HFF-Myc (cell line): ENCODE measurements around the gene MYO9A.

ENCODE experiments used
- DNase-seq: peaks from one replicate; pipeline ENCODE4 v3.0.0-alpha.2; 2011; ENCODE audit warnings: low read depth; ENCODE audit errors: extremely low read depth
- H3K4me3 ChIP-seq: replicated peaks from 2 replicates; pipeline ENCODE4 v1.5.1; 2011; ENCODE audit warnings: low read depth, mild to moderate bottlenecking, control low read depth, low read length
- CTCF ChIP-seq: IDR thresholded peaks from 2 replicates; pipeline ENCODE4 v1.5.1; 2012; ENCODE audit warnings: mild to moderate bottlenecking, low read depth, low read length, control low read depth; ENCODE audit errors: missing control alignments

The MYO9A gene

GRCh38 chr15:72161361-72162132, 43.6 kb upstream of the MYO9A start:
- TF ChIP-seq CTCF: no peak
- DNase-seq: no peak
- no peak overlapping the region for H3K4me3 ChIP-seq

DNA sequence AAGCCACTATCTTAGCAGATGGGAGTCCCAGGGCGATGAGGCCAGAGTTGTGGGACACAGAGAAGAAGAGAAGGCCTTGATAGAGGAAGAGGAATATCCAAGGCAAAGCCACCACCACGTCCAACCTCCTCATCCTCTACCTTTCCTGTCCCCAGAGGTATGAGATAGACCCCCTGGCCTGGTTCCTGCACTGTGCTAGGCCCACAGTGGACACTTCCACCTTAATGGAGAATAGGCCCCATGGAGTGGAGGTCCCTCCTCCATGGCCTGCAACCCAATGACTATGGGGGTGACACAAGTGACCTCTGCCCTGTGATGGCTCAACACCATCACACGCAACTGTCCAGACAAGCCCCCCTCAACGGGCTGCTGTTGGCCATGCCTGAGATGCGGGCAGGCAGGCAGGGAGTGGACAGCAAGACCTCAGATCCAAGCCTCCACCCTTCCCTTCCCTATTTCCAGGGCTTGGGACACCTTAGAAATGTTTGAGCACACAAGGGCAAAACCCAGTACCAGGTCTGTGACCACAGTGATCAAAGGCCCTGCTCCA, 42.8 kb upstream of the MYO9A start:
- no peak for DNase-seq
- no peak overlapping the region for H3K4me3 ChIP-seq
- TF ChIP-seq CTCF: no peak

DNA sequence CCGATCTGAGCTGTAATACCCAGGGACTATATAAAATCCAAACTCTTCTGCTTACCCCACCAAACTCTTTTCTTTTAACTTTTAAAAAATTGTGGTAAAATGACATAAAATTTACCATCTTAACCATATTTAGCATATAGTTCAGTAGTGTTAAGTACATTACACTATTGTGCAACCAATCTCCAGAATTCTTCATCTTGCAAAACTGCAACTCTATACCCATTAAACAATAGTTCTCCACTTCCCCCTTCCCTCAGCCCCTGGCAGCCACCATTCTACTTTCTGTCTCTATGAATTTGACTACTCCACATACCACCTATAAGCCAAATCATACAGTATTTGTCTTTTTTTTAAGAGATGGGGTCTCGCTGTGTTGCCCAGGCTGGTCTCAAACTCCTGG, 39.0 kb upstream of the MYO9A start:
- no peak for TF ChIP-seq CTCF
- H3K4me3 ChIP-seq: no peak overlapping the region
- no peak for DNase-seq

DNA sequence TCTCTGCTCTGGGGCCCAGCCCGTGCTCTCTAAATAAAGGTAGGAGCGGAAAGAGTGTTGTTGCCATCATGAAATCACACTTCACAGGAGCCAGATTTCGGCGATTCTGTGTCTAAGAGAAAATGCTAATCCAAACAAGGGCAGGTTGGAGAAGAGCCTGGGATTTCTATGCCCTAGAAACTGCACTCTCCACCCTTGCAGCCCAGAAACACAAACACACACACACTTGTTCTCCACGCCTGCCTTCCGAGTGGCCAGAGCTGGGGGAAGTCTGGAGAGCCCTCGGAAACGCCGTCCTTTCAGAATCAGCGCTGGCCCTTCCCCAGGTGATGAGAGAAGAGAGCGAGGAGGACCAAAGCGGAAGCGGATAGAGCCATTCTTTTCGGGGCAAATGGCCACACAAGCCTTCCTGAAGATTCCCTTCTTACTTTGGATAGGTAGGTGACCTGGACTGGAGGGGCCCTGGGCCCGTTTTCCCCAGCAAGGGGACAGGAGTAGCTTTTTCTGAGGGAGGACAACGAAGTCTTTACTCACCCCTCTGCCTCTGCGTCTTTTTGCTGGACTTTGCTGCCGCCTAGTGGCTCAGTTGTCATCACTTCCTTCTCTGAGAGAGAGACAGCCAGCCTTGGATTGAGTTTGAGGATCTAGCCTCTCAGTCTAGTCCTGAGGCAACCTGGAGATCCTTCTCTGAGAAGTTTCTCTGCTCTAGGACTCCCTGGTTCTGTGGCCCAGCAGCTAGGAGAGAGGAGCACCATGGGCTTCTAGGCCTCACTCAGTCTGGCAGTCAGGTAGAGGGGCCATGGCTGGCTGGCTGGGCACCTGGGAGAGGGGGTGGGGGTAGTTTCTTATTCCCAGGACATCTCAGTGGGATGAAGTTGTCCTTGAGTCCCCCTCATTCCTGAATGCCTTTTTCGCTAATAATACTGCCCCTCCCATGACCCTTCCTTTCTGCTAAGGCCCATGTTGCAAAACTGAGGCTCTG, 38.0 kb upstream of the MYO9A start:
- peak overlapping the region; percentile 45 for H3K4me3 ChIP-seq
- peak; percentile 60 for DNase-seq
- peak; percentile 92 for TF ChIP-seq CTCF

DNA sequence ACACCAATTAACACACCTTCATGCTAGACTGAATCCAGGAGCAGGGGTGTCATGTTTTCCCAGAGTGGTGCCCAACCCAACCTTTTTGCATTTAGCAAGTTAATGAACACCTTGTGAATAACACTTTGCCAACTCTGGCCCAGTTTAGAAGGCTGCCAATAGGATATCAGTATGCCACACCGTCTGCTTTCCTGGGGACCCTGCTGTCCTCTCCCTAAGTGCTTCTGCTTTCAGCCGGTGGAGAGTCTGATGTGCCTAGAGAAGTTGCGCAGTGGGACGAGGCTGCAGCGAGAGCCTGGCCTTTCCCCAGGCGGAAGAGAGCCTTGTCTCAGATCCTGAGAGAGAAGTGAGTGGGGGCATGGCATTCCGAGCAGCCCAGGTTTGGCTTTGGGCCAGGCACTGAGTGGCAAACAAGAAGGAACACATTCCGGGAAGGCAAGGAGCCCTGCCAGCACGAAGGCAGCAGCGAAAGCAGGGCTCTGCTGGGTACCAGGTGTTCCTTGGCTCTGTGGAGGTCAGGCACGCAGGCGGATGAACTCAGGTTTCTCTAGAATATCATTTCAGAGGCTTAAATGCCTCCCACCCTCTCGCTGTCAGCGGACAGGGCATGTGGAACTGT, 37.2 kb upstream of the MYO9A start:
- no peak for TF ChIP-seq CTCF
- H3K4me3 ChIP-seq: peak overlapping the region; percentile 45
- peak; percentile 19 for DNase-seq

DNA sequence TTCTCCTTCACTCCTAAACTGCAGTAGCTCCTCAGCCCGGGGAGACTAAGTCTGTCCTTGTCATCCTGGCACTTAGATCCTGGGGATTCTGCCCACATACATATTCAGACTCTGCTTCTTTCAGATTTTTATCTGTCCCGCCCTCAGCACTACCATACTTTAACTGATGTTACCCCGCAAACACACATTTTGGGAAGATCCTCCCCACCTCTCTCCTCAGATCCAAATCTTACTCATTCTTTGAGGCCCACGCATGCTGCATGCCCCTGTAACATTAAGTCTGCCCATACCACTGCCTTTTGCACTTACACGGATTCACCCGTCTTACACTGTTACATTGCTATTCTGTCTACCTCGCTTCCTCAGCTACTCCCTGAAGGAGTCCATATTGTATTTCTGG, 36.4 kb upstream of the MYO9A start:
- no peak overlapping the region for H3K4me3 ChIP-seq
- TF ChIP-seq CTCF: no peak
- DNase-seq: no peak
